PC-9 (cell line): ENCODE measurements around the gene C1orf122. TPM values are rescaled to one million over a fixed set of nuclear protein-coding genes. Genes with fewer than 3 reads are reported as not detected.

Experiments used
- BruUV-seq: library from RNA; stranded (reverse); fragments of 400-500 nt; replicated peaks from 2 replicates; lab custom pipeline; 2021; lab: Mats Ljungman, UMichigan
- CTCF ChIA-PET: fragments of 300-600 bp; sonication (Branson Sonifier 250); formaldehyde crosslinking; loops from one replicate; lab custom pipeline; 2022; ENCODE audit warnings: antibody characterized with exemption; lab: Charles Lee
- POLR2A ChIA-PET: fragments of 300-600 bp; sonication (Branson Sonifier 250); formaldehyde crosslinking; loops from one replicate; lab custom pipeline; 2022; ENCODE audit warnings: antibody characterized with exemption; ENCODE audit not compliant: unreplicated experiment; lab: Charles Lee
- DNase-seq, 2 experiments: peaks; one replicate each; pipeline versions ENCODE4 v3.0.0 to v3.0.0-alpha.2; 2015 to 2022; ENCODE audit warnings: mixed read lengths in 1 of 2
- H2AFZ ChIP-seq: fragments of 200-600 bp; sonication (generic); 2 replicates; pipeline ENCODE4 v1.8.1; 2017; ENCODE audit warnings: antibody characterized with exemption
- H3F3A ChIP-seq: fragments of 200-600 bp; sonication (generic); 2 replicates; pipeline ENCODE4 v1.8.1; 2017; ENCODE audit warnings: antibody characterized with exemption, mild to moderate bottlenecking, low read depth; ENCODE audit not compliant: insufficient read depth
- H3K27ac ChIP-seq: fragments of 200-600 bp; sonication (generic); 2 replicates; pipeline ENCODE4 v1.6.1; 2016; ENCODE audit warnings: mixed run types
- H3K27me3 ChIP-seq: fragments of 200-600 bp; sonication (generic); 2 replicates; pipeline ENCODE4 v1.6.1; 2016; ENCODE audit warnings: low read depth, mixed run types; ENCODE audit not compliant: insufficient read depth
- H3K36me3 ChIP-seq: fragments of 200-600 bp; sonication (generic); 2 replicates; pipeline ENCODE4 v1.6.1; 2016; ENCODE audit warnings: low read depth, mixed run types
- H3K4me1 ChIP-seq: fragments of 200-600 bp; sonication (generic); replicated peaks from 2 replicates; pipeline ENCODE4 v1.6.1; 2016; ENCODE audit warnings: mixed run types; ENCODE audit not compliant: insufficient read depth
- H3K4me2 ChIP-seq: fragments of 200-600 bp; sonication (generic); 2 replicates; pipeline ENCODE4 v1.6.1; 2017; ENCODE audit warnings: mixed run types
- H3K4me3 ChIP-seq: fragments of 200-600 bp; sonication (generic); 2 replicates; pipeline ENCODE4 v1.6.1; 2016; ENCODE audit warnings: mixed run types
- H3K79me2 ChIP-seq: fragments of 200-600 bp; sonication (generic); 2 replicates; pipeline ENCODE4 v1.6.1; 2017; ENCODE audit warnings: low read depth, mixed run types
- H3K9me2 ChIP-seq: fragments of 200-600 bp; sonication (generic); 2 replicates; pipeline ENCODE4 v1.8.1; 2017; ENCODE audit warnings: mild to moderate bottlenecking; ENCODE audit not compliant: insufficient read depth
- H3K9me3 ChIP-seq: fragments of 200-600 bp; sonication (generic); 2 replicates; pipeline ENCODE4 v1.8.1; 2016; ENCODE audit warnings: low read depth; ENCODE audit not compliant: insufficient read depth
- H4K20me1 ChIP-seq: fragments of 200-600 bp; sonication (generic); 2 replicates; pipeline ENCODE4 v1.8.1; 2017; ENCODE audit not compliant: insufficient read depth
- CTCF ChIP-seq: fragments of 200-600 bp; sonication (generic); conservative IDR thresholded peaks from 2 replicates; pipeline ENCODE4 v1.6.1; 2017; ENCODE audit warnings: mixed run types, antibody characterized with exemption, mild to moderate bottlenecking, moderate library complexity
- EZH2 ChIP-seq: fragments of 200-600 bp; sonication (generic); IDR thresholded peaks from 2 replicates; pipeline ENCODE4 v1.8.0; 2017; ENCODE audit warnings: antibody characterized with exemption, low read depth
- intact Hi-C: fragments of 100-400 bp; cut with micrococcal nuclease; formaldehyde crosslinking; loops from one replicate; pipeline ENCODE4 v1.10.0; 2022; ENCODE audit not compliant: unreplicated experiment
- total RNA-seq: library from RNA; stranded (reverse); gene quantifications from 2 replicates; pipeline ENCODE4 v1.2.3, GENCODE V29; 2021

C1orf122 gene
- total RNA-seq, 1 experiment from 2014 or later = 51.8 TPM

DNA sequence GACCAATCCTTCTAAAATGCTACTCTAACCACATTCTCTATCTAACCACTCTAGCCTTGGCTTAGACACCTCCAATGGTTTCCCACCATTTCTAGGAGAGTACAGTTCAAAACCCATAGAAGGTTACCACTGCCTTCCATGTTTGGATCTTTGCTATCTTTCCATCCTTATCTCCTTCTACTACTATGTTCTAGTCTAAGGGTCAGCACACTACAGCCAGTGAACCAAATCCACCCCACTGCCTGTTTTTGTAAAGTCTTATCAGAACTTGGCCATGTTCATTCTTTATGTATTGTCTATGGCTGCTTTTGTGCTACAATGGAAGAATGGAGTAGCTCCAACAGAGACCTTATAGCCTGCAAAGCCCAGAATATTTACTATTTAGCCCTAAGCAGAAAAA is 45.6 kb downstream of the C1orf122 start:
- CTCF ChIA-PET = no interaction called here
- POLR2A ChIA-PET = no interaction called here

DNA sequence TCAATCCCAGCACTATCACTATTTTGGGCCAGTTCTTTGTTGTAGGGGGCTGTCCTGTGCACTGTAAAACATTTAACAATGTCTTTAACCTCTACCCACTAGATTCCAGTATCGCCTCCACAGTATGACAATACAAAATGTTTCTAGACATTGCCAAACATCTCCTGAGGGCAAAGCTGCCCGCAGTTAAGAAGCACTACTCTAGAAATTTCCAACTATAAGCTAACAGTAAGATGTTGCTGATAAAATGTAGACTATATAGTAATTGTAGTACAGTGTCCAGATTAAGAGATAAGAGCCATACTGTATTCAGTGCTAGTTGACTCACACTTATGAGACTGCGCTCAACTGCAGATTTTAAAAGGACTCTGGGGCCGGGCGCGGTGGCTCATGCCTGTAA is 46.8 kb downstream of the C1orf122 start:
- 0 out of 2 replicates have a peak, but pooled peaks cover 3% of the 10 kb centered on the region for H4K20me1 ChIP-seq
- peaks cover 30% of the 10 kb centered on the region for H3F3A ChIP-seq
- H3K27ac ChIP-seq = no peak overlapping the region
- peaks cover 51% of the 10 kb centered on the region for H3K4me1 ChIP-seq
- no TSS peak for BruUV-seq
- ChIA-PET POLR2A (no interaction called here), CTCF (no interaction called here)
- no peak overlapping the region for H3K4me3 ChIP-seq
- no peak for DNase-seq
- H3K27me3 ChIP-seq = no peaks in the 10 kb centered on the region
- H3K9me3 ChIP-seq = no peaks in the 10 kb centered on the region
- peaks cover 88% of the 10 kb centered on the region for H3K79me2 ChIP-seq
- H2AFZ ChIP-seq = no peak overlapping the region
- H3K36me3 ChIP-seq = peaks cover 26% of the 10 kb centered on the region
- no peak overlapping the region for H3K4me2 ChIP-seq
- intact Hi-C loops = loop anchor here (10.0 kb wide), 1 partner anchor 380 kb away; the partner anchor contains the start of gene ZC3H12A
- TF ChIP-seq EZH2 (no peak), CTCF (no peak)
- no peaks in the 10 kb centered on the region for H3K9me2 ChIP-seq

More for the DNA sequence above, 45.6 kb downstream of the C1orf122 start:
- peaks cover 53% of the 10 kb centered on the region for H3K4me1 ChIP-seq
- TF ChIP-seq EZH2 = no peak
- TF ChIP-seq CTCF = no peak
- 0 out of 2 replicates have a peak overlapping the region, but pooled peaks have one; percentile 4 for H3K4me2 ChIP-seq
- H3K9me3 ChIP-seq = no peaks in the 10 kb centered on the region
- no peak overlapping the region for H3K4me3 ChIP-seq
- H2AFZ ChIP-seq = no peak overlapping the region
- no peak overlapping the region for H3K27ac ChIP-seq
- no peak for DNase-seq
- no peaks in the 10 kb centered on the region for H3K27me3 ChIP-seq
- BruUV-seq = no TSS peak
- H3F3A ChIP-seq = peaks cover 33% of the 10 kb centered on the region
- intact Hi-C loops = loop anchor here (10.0 kb wide), 1 partner anchor 378 kb away; the partner anchor contains the start of gene ZC3H12A
- H4K20me1 ChIP-seq = 0 out of 2 replicates have a peak, but pooled peaks cover 3% of the 10 kb centered on the region
- peaks cover 88% of the 10 kb centered on the region for H3K79me2 ChIP-seq
- H3K9me2 ChIP-seq = no peaks in the 10 kb centered on the region
- peaks cover 27% of the 10 kb centered on the region for H3K36me3 ChIP-seq

Other genes starting within 250 kb of the C1orf122 start
- gene GNL2, start 211.9 kb upstream of the C1orf122 start, total RNA-seq = 51.3 and 51.9 TPM in 2 replicates
- gene RSPO1, start 172.9 kb upstream of the C1orf122 start, total RNA-seq = not detected in 2 replicates
- gene CDCA8, start 115.3 kb upstream of the C1orf122 start, total RNA-seq = 42.8 and 57.9 TPM in 2 replicates
- 7.6 and 12.1 TPM in 2 replicates for gene EPHA10, start 42.7 kb upstream of the C1orf122 start, total RNA-seq
- 11.3 and 13.1 TPM in 2 replicates for gene MANEAL, start 13.9 kb upstream of the C1orf122 start, total RNA-seq
- 13.2 and 16.0 TPM in 2 replicates for gene YRDC, start 418 bp downstream of the C1orf122 start, total RNA-seq
- 22.1 and 22.5 TPM in 2 replicates for gene MTF1, start 51.8 kb downstream of the C1orf122 start, total RNA-seq
- gene INPP5B, start 139.3 kb downstream of the C1orf122 start, total RNA-seq = 26.7 and 28.1 TPM in 2 replicates
- 82.6 and 99.1 TPM in 2 replicates for gene SF3A3, start 182.2 kb downstream of the C1orf122 start, total RNA-seq
- gene FHL3, start 197.7 kb downstream of the C1orf122 start, total RNA-seq = 26.2 and 29.8 TPM in 2 replicates
- gene UTP11, start 204.9 kb downstream of the C1orf122 start, total RNA-seq = 21.8 and 36.4 TPM in 2 replicates
- gene POU3F1, start 239.0 kb downstream of the C1orf122 start, total RNA-seq = not detected in 2 replicates